Pancreas (tissue), 10 donors: ENCODE measurements around the gene PEDS1. TPM values are rescaled to one million over a fixed set of nuclear protein-coding genes. Genes with fewer than 3 reads are reported as not detected.

Source experiments
- ATAC-seq, 4 donors: fragments of 200-7000 bp; cut with Tn5 transposase; one replicate each; pipeline versions ENCODE4 v1.8.0 to v1.9.1; 2020; ENCODE audit warnings: mild to moderate bottlenecking in 4 of 4, moderate library complexity in 4 of 4
- DNase-seq, 6 donors: peaks; one replicate each; pipeline ENCODE4 v3.0.0-alpha.2; 2020
- FAIRE-seq: peaks from 2 replicates; lab custom pipeline; 2012; peaks lifted over from hg19 to GRCh38; lab: Jason Lieb, UNC
- H3K27ac ChIP-seq, 4 donors: fragments of 200-600 bp; sonication (generic); 1 replicate in 3 of 4; 2 replicates in 1 of 4; pipeline versions ENCODE4 v1.5.0 to v1.8.0; 2020
- H3K27me3 ChIP-seq, 4 donors: fragments of 200-600 bp; one replicate each; pipeline ENCODE4 v1.8.0; 2021
- H3K36me3 ChIP-seq, 3 donors: fragments of 200-600 bp; sonication (generic) in 1 of 3; one replicate each; pipeline versions ENCODE4 v1.5.0 to v1.8.0; 2020 to 2021
- H3K4me1 ChIP-seq, 3 donors: fragments of 200-600 bp; one replicate each; pipeline ENCODE4 v1.8.0; 2021
- H3K4me3 ChIP-seq, 4 donors: fragments of 200-600 bp; sonication (generic) in 2 of 4; one replicate each; pipeline versions ENCODE4 v1.5.0 to v1.8.0; 2020 to 2021
- H3K9me3 ChIP-seq, 4 donors: fragments of 200-600 bp; one replicate each; pipeline ENCODE4 v1.8.0; 2021
- CTCF ChIP-seq, 4 donors: fragments of 200-600 bp; sonication (generic) in 3 of 4; IDR thresholded peaks; one replicate each; pipeline versions ENCODE4 v1.5.0 to v1.8.0; 2021; ENCODE audit warnings: antibody characterized with exemption in 4 of 4
- WGBS, 2 donors: extraction: QIAGEN DNeasy Blood & Tissue Kit; methylation state at CpG; one replicate each; pipeline ENCODE4 v1.1.7; 2013; 5-methylcytosine and 5-hydroxymethylcytosine counted together
- intact Hi-C, 3 donors: fragments of 100-400 bp; cut with DNase I; formaldehyde crosslinking; loops; one replicate each; pipeline versions ENCODE4 v1.11.1 to v1.14.2; 2022
- polyA plus RNA-seq, 2 donors: library from polyadenylated mRNA; stranded (reverse); fragments of 200-250 nt; gene quantifications; one replicate each; pipeline ENCODE4 v1.2.3, GENCODE V29; 2013
- total RNA-seq, 6 donors: library from RNA; stranded (reverse); fragmentation: NEBNext Ultra II Directional in 4 of 6; extraction: Animal tissue kit (Norgen Biotek cat#: 25700) in 4 of 6; gene quantifications; one replicate each; pipeline versions ENCODE4 v1.2.1 to v1.2.4, GENCODE V29; 2021 to 2023
- donor health status: healthy with polysubstance abuse.
- donor health status: DM: no; HTN: no; CAD: no; lungs with moderate emphysema.
- donor health status: DM: no; HTN: no; CAD: no.
- donor health status: control.
- donor health status: control.
- donor health status: Bipolar disorder and iron deficiency.
- donor health status: DM: yes; HTN: yes; CAD: no.
- donor health status: DM: no; HTN: no; CAD: no.
- donor health status: DM: no; HTN: no; CAD: no.
- donor health status: DM: yes; HTN: yes; CAD: no.

PEDS1 gene
- total and polyA plus RNA-seq, 8 donors, result 3.5 to 11.0 (median 6.4) TPM

GRCh38 chr20:50118203-50118602 lies 35.3 kb downstream of the PEDS1 start:
- H3K36me3 ChIP-seq, result no peaks in the 10 kb centered on the region
- no peak for FAIRE-seq
- peaks cover 0 to 14% (median 6%) of the 10 kb centered on the region in 3 donors for H3K4me1 ChIP-seq
- DNase-seq, result no peak
- no peaks in the 10 kb centered on the region for H3K27me3 ChIP-seq
- intact Hi-C loops, result loop anchor here in 1 of 3 donors (5.0 kb wide), 1 partner anchor 59 kb away; no protein-coding TSS in a partner anchor
- no peak overlapping the region for H3K27ac ChIP-seq
- 62 to 67% methylated on average over 2 of the region's 2 CpGs for WGBS, 2 donors
- no peak overlapping the region for H3K4me3 ChIP-seq
- ATAC-seq, result no peak
- no peak for TF ChIP-seq CTCF (IDR thresholded peaks at IDR 0.05)
- no peaks in the 10 kb centered on the region for H3K9me3 ChIP-seq

- DNase-seq (peak in 1 of 6 donors; percentile 21), ATAC-seq (no peak), FAIRE-seq (no peak)
- 81 to 87% methylated on average over 17 to 19 of the region's 19 CpGs for WGBS, 2 donors
- TF ChIP-seq CTCF (IDR thresholded peaks at IDR 0.05), result no peak
- Histone ChIP-seq H3K36me3 (no peaks in the 10 kb centered on the region), H3K4me1 (peaks cover 4 to 22% (median 10%) of the 10 kb centered on the region in 3 donors), H3K4me3 (peak overlapping the region in 2 of 4 donors; percentile 35 to 46), H3K27me3 (no peaks in the 10 kb centered on the region), H3K9me3 (no peaks in the 10 kb centered on the region), H3K27ac (peak overlapping the region in 2 of 4 donors; percentile 51 to 55)
- intact Hi-C loops, result loop anchor here in 1 of 3 donors (5.0 kb wide), 1 partner anchor 61 kb away; no protein-coding TSS in a partner anchor
These were observed 37.0 kb downstream of the PEDS1 start for GRCh38 chr20:50116368-50116999.

- no peak for TF ChIP-seq CTCF (IDR thresholded peaks at IDR 0.05)
- Histone ChIP-seq H3K27ac (peak overlapping the region in 2 of 4 donors; percentile 51 to 55), H3K36me3 (no peaks in the 10 kb centered on the region), H3K4me3 (peak overlapping the region in 3 of 4 donors; percentile 7 to 46 (median 35)), H3K27me3 (no peaks in the 10 kb centered on the region), H3K4me1 (peaks cover 11 to 29% (median 12%) of the 10 kb centered on the region in 3 donors), H3K9me3 (no peaks in the 10 kb centered on the region)
- DNase-seq, result peak; percentile 93 to 99 (median 95)
- intact Hi-C loops, result loop anchor here in 1 of 3 donors (5.0 kb wide), 1 partner anchor 62 kb away; no protein-coding TSS in a partner anchor
- 0% methylated on average over 24 of the region's 24 CpGs for WGBS, 2 donors
- FAIRE-seq, result no peak
- ATAC-seq, result peak; percentile 83 to 90 (median 87)
These were observed 37.7 kb downstream of the PEDS1 start for GRCh38 chr20:50115591-50116367.

GRCh38 chr20:50115041-50115512 lies 38.4 kb downstream of the PEDS1 start:
- WGBS, 2 donors, result 54 to 55% methylated on average over 6 of the region's 6 CpGs

More at GRCh38 chr20:50115041-50115512, 38.4 kb downstream of the PEDS1 start:
- H3K4me1 ChIP-seq, result peaks cover 15 to 36% (median 16%) of the 10 kb centered on the region in 3 donors
- no peak for FAIRE-seq
- H3K36me3 ChIP-seq, result no peaks in the 10 kb centered on the region
- TF ChIP-seq CTCF (IDR thresholded peaks at IDR 0.05), result no peak
- ATAC-seq, result no peak
- no peaks in the 10 kb centered on the region for H3K27me3 ChIP-seq
- H3K27ac ChIP-seq, result peak overlapping the region in 1 of 4 donors; percentile 51
- intact Hi-C loops, result loop anchor here in 1 of 3 donors (5.0 kb wide), 1 partner anchor 62 kb away; no protein-coding TSS in a partner anchor
- peak overlapping the region in 3 of 4 donors; percentile 7 to 46 (median 35) for H3K4me3 ChIP-seq
- H3K9me3 ChIP-seq, result no peaks in the 10 kb centered on the region
- DNase-seq, result no peak
